ENCODE data around the gene TTN. TPM values are rescaled to one million over a fixed set of nuclear protein-coding genes. Genes with fewer than 3 reads are reported as not detected.

Gene TTN
- total and polyA plus RNA-seq, 10 of the 15 experiments (the other 5 are each of a cell fraction or from before 2014, with no cell fraction given): 0.15 to 9.0 (median 1.8) TPM

- TF ChIP-seq SRF (IDR thresholded peaks at IDR 0.05; ENCODE audit: low read depth in 2 of 2, low read length in 2 of 2) (no peak), RAD51 (IDR thresholded peaks at IDR 0.05) (no peak), IKZF2 (IDR thresholded peaks at IDR 0.05) (no peak), YY1 (IDR thresholded peaks at IDR 0.05; ENCODE audit: low read depth, low read length) (no peak), NR2F1 (conservative IDR thresholded peaks at IDR 0.05) (no peak), CEBPB (IDR thresholded peaks at IDR 0.05; ENCODE audit: borderline replicate concordance in 1 of 2, low read depth in 2 of 2, low read length in 2 of 2) (no peak), KAT2A (conservative IDR thresholded peaks at IDR 0.05; ENCODE audit: control insufficient read depth, low read depth, low read length) (no peak)
Observed at GRCh38 chr2:178848335-178848734, 41.1 kb upstream of the TTN start (continued).

- ChIA-PET POLR2A (no interaction called here), CTCF (no interaction called here), SMC1A (ENCODE audit: uncharacterized antibody, unreplicated experiment) (no interaction called here), RAD21 (ENCODE audit: unreplicated experiment) (no interaction called here)
- no peaks in the 10 kb centered on the region for H3K27me3 ChIP-seq (replicated peaks in 1 of 2; ENCODE audit: control insufficient read depth in 2 of 2, insufficient read depth in 2 of 2, low read length in 1 of 2)
- no peak for FAIRE-seq
- no peak overlapping the region for H3K27ac ChIP-seq (ENCODE audit: control insufficient read depth, insufficient read depth)
- H3K4me1 ChIP-seq (ENCODE audit: control insufficient read depth, insufficient read depth, low read length): no peaks in the 10 kb centered on the region
- WGBS (ENCODE audit: insufficient coverage, insufficient replicate concordance, low lambda C conversion rate, missing lambda C conversion rate): 66% methylated on average over 2 of the region's 2 CpGs
- H2AFZ ChIP-seq (ENCODE audit: control insufficient read depth, low read depth, low read length): no peak overlapping the region
- no peak overlapping the region for H3K9ac ChIP-seq (ENCODE audit: control insufficient read depth, insufficient read depth, low read length)
- H3K4me3 ChIP-seq: no peak overlapping the region
- intact Hi-C loops (cut with micrococcal nuclease; ENCODE audit: unreplicated experiment): no loop called here
- no peaks in the 10 kb centered on the region for H3K79me2 ChIP-seq (ENCODE audit: control insufficient read depth, insufficient read depth, low read length)
- no peak for ATAC-seq
- TF ChIP-seq TARDBP (IDR thresholded peaks at IDR 0.05; ENCODE audit: borderline replicate concordance) (no peak), NFYB (IDR thresholded peaks at IDR 0.05; ENCODE audit: insufficient read depth, low read depth, low read length) (no peak), ZNF207 (IDR thresholded peaks at IDR 0.05; ENCODE audit: borderline replicate concordance) (no peak), LARP7 (IDR thresholded peaks at IDR 0.05) (no peak), PAX8 (IDR thresholded peaks at IDR 0.05) (no peak), YY1 (IDR thresholded peaks at IDR 0.05; ENCODE audit: low read depth, low read length) (no peak)
- TF ChIP-seq, protein P1, sequence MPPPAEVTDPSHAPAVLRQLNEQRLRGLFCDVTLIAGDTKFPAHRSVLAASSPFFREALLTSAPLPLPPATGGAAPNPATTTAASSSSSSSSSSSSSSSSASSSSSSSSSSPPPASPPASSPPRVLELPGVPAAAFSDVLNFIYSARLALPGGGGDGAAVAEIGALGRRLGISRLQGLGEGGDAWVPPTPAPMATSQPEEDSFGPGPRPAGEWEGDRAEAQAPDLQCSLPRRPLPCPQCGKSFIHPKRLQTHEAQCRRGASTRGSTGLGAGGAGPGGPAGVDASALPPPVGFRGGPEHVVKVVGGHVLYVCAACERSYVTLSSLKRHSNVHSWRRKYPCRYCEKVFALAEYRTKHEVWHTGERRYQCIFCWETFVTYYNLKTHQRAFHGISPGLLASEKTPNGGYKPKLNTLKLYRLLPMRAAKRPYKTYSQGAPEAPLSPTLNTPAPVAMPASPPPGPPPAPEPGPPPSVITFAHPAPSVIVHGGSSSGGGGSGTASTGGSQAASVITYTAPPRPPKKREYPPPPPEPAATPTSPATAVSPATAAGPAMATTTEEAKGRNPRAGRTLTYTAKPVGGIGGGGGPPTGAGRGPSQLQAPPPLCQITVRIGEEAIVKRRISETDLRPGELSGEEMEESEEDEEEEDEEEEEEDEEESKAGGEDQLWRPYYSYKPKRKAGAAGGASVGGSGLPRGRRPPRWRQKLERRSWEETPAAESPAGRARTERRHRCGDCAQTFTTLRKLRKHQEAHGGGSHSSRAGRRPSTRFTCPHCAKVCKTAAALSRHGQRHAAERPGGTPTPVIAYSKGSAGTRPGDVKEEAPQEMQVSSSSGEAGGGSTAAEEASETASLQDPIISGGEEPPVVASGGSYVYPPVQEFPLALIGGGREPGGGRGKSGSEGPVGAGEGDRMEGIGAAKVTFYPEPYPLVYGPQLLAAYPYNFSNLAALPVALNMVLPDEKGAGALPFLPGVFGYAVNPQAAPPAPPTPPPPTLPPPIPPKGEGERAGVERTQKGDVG (CRISPR knock-in tag; IDR thresholded peaks at IDR 0.05): no peak
- TF ChIP-seq, protein P2, sequence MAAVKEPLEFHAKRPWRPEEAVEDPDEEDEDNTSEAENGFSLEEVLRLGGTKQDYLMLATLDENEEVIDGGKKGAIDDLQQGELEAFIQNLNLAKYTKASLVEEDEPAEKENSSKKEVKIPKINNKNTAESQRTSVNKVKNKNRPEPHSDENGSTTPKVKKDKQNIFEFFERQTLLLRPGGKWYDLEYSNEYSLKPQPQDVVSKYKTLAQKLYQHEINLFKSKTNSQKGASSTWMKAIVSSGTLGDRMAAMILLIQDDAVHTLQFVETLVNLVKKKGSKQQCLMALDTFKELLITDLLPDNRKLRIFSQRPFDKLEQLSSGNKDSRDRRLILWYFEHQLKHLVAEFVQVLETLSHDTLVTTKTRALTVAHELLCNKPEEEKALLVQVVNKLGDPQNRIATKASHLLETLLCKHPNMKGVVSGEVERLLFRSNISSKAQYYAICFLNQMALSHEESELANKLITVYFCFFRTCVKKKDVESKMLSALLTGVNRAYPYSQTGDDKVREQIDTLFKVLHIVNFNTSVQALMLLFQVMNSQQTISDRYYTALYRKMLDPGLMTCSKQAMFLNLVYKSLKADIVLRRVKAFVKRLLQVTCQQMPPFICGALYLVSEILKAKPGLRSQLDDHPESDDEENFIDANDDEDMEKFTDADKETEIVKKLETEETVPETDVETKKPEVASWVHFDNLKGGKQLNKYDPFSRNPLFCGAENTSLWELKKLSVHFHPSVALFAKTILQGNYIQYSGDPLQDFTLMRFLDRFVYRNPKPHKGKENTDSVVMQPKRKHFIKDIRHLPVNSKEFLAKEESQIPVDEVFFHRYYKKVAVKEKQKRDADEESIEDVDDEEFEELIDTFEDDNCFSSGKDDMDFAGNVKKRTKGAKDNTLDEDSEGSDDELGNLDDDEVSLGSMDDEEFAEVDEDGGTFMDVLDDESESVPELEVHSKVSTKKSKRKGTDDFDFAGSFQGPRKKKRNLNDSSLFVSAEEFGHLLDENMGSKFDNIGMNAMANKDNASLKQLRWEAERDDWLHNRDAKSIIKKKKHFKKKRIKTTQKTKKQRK (IDR thresholded peaks at IDR 0.05; ENCODE audit: low read depth, low read length): no peak
- no peaks in the 10 kb centered on the region for H3K9me3 ChIP-seq (replicated peaks; ENCODE audit: control insufficient read depth, insufficient read depth, low read length)
- BruUV-seq (replicated peaks): no TSS peak
- H3K4me2 ChIP-seq (ENCODE audit: control insufficient read depth, insufficient read depth): no peak overlapping the region
- no peaks in the 10 kb centered on the region for H3K36me3 ChIP-seq (ENCODE audit: control insufficient read depth in 2 of 2, insufficient read depth in 2 of 2, low read length in 1 of 2)
- no peak for DNase-seq (ENCODE audit: low read depth, low spot score)
- in situ Hi-C loops (cut with MboI): no loop called here
- H4K20me1 ChIP-seq (ENCODE audit: control insufficient read depth, insufficient read depth): no peaks in the 10 kb centered on the region
Observed at GRCh38 chr2:178846458-178846802, 39.2 kb upstream of the TTN start.

All from GM12878 (cell line).